Measurements from ENCODE around the gene KIRREL3. TPM values are rescaled to one million over a fixed set of nuclear protein-coding genes. Genes with fewer than 3 reads are reported as not detected.
"Not testable (repeated sequence)": the region's sequence is repeated elsewhere in the genome, so short reads cannot be mapped to it uniquely, and the experiment has no call there.

KIRREL3 gene
- total RNA-seq, 3 donors from 2014 or later = not detected

DNA sequence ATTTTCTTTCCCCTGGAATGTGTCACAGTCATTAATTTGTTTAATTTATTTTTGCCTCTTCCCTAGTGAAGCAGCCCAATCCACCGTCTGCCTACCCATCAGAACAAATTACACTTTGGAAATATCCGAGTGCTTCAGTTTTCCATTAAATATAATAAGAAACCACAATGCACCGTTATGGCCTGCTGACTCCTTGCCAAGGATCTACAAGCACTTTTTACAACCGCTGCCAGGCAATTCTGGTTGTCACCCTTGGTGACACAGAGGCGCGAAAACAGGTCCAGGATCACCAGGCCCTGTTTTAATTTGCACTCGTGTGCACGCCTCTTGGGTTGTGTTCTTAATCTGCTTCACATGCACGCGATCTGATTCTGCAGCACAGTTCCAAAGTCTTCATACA lies 43.9 kb downstream of the KIRREL3 start:
- no peaks in the 10 kb centered on the region for H3K36me3 Mint-ChIP-seq (ENCODE audit: insufficient read depth)
- H3K4me3 Mint-ChIP-seq = no peak overlapping the region
- DNase-seq (no peak), ATAC-seq (no peak)
- no peaks in the 10 kb centered on the region for H3K4me1 Mint-ChIP-seq (ENCODE audit: low read depth)
- H3K9me3 Mint-ChIP-seq = no peaks in the 10 kb centered on the region
- peaks cover 5% of the 10 kb centered on the region for H3K27me3 Mint-ChIP-seq (ENCODE audit: low read depth)

DNA sequence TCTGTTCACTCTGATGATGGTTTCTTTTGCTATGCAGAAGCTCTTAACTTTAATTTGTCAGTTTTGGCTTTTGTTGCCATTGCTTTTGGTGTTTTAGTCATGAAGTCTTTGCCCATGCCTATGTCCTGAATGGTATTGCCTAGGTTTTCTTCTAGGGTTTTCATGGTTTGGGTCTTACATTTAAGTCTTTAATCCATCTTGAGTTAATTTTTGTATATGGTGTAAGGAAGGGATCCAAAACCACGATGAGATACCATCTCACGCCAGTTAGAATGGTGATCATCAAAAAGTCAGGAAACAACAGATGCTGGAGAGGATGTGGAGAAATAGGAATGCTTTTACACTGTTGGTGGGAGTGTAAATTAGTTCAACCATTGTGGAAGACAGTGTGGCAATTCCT lies 48.0 kb downstream of the KIRREL3 start:
- not testable (repeated sequence) for DNase-seq; ATAC-seq; H3K36me3 Mint-ChIP-seq (ENCODE audit: insufficient read depth); H3K9me3 Mint-ChIP-seq; H3K27me3 Mint-ChIP-seq (ENCODE audit: low read depth); H3K4me1 Mint-ChIP-seq (ENCODE audit: low read depth); H3K4me3 Mint-ChIP-seq

- no peaks in the 10 kb centered on the region for H3K4me1 Mint-ChIP-seq (ENCODE audit: low read depth)
- H3K9me3 Mint-ChIP-seq = no peaks in the 10 kb centered on the region
- H3K4me3 Mint-ChIP-seq = no peak overlapping the region
- no peaks in the 10 kb centered on the region for H3K36me3 Mint-ChIP-seq (ENCODE audit: insufficient read depth)
- DNase-seq (no peak), ATAC-seq (no peak)
- H3K27me3 Mint-ChIP-seq (ENCODE audit: low read depth) = peaks cover 3% of the 10 kb centered on the region
These were observed 49.1 kb downstream of the KIRREL3 start for GRCh38 chr11:126951465-126951864.

DNA sequence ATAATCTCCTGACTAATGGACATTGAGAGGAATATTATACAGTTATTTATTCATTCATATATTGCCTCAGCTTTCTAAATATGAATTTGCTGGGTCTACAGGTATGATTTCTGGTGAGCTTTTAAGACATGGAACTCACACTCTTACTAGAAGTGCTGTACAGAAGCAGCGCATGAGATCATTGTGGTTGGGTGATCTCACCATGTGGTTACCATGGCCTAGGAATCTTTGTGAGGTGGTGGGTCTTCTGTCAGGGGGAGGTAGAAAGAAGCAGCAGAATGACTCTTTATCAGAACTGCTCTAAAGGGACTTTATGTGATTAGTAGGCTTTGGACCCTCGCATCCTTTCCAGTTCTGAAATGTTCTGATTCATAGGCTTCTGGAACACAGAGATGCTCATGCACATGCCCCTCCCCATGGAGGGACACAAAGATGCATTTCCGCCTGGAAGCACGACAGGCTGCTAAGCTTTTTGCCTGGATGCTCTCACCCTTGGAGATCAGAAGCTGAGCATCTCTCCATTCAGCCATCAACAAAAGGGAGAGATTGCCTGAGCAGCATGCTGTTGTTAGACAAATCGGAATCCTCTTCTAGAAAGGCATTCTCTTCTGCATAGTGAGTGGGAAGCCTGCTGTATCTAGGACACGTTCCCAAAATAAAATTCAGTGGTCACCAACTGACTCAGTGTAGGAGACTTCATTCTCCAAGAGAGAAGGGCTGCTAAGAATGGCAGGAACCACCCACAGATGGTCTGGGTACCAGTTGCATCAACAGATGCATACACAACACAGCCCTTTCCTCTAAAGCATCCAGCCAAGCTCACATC lies 51.3 kb downstream of the KIRREL3 start:
- no peak for DNase-seq
- H3K36me3 Mint-ChIP-seq (ENCODE audit: insufficient read depth) = no peaks in the 10 kb centered on the region
- no peak overlapping the region for H3K4me3 Mint-ChIP-seq
- H3K9me3 Mint-ChIP-seq = no peaks in the 10 kb centered on the region
- H3K27me3 Mint-ChIP-seq (ENCODE audit: low read depth) = peaks cover 3% of the 10 kb centered on the region
- H3K4me1 Mint-ChIP-seq (ENCODE audit: low read depth) = no peaks in the 10 kb centered on the region
- no peak for ATAC-seq

DNA sequence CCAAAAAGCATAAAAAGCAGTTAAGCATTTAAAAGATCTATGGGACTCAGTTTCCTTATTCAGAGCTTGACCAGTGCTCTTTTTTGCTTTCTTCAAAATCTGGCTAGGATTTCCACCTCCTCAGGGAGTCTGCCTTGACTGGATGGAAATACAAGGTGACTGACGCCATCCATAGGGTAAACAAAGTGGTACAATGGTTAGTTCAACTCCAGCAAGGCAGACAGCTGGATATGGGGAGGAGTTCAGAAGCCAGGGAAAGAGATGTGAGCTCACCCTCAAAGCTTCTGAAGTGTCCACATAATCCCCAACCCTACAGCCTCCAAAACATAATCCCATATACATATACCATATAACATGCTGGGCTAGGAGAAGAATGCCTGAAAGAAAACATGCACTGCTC lies 52.0 kb downstream of the KIRREL3 start:
- ATAC-seq = no peak

GRCh38 chr11:126945319-126945718 lies 55.3 kb downstream of the KIRREL3 start:
- Mint-ChIP-seq H3K9me3 (no peaks in the 10 kb centered on the region), H3K27me3 (ENCODE audit: low read depth) (no peaks in the 10 kb centered on the region), H3K36me3 (ENCODE audit: insufficient read depth) (no peaks in the 10 kb centered on the region), H3K4me1 (ENCODE audit: low read depth) (no peaks in the 10 kb centered on the region), H3K4me3 (no peak overlapping the region)
- DNase-seq (no peak), ATAC-seq (no peak)

More for the DNA sequence above, 52.0 kb downstream of the KIRREL3 start:
- H3K36me3 Mint-ChIP-seq (ENCODE audit: insufficient read depth) = no peaks in the 10 kb centered on the region
- DNase-seq = no peak
- H3K4me1 Mint-ChIP-seq (ENCODE audit: low read depth) = no peaks in the 10 kb centered on the region
- no peak overlapping the region for H3K4me3 Mint-ChIP-seq
- peaks cover 1% of the 10 kb centered on the region for H3K27me3 Mint-ChIP-seq (ENCODE audit: low read depth)
- H3K9me3 Mint-ChIP-seq = no peaks in the 10 kb centered on the region

- no peak for ATAC-seq
- no peak overlapping the region for H3K4me3 Mint-ChIP-seq
- no peaks in the 10 kb centered on the region for H3K36me3 Mint-ChIP-seq (ENCODE audit: insufficient read depth)
- DNase-seq = no peak
- no peaks in the 10 kb centered on the region for H3K4me1 Mint-ChIP-seq (ENCODE audit: low read depth)
- H3K27me3 Mint-ChIP-seq (ENCODE audit: low read depth) = no peaks in the 10 kb centered on the region
- H3K9me3 Mint-ChIP-seq = no peaks in the 10 kb centered on the region
These were observed 57.3 kb downstream of the KIRREL3 start for GRCh38 chr11:126943316-126943715.

DNA sequence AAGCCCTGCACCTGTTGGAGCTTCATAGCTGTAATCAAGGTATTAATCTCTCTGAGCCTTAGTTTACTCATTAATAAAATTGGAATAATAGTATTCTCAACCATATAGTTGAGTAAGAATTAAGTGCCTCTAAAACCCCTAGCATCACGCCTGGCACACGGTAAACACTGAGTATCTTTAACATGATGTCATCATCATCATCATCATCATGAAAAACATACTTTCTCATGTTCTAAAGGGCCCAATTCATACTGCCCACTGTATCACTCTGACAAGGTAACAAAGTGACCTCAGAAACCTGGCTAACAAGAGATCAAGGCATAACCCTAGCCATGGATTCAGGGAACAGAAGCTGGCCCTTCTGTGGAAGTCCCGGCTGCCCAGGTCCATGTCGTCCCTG lies 58.4 kb downstream of the KIRREL3 start:
- no peak for DNase-seq
- no peaks in the 10 kb centered on the region for H3K4me1 Mint-ChIP-seq (ENCODE audit: low read depth)
- no peaks in the 10 kb centered on the region for H3K27me3 Mint-ChIP-seq (ENCODE audit: low read depth)
- H3K9me3 Mint-ChIP-seq = no peaks in the 10 kb centered on the region
- H3K36me3 Mint-ChIP-seq (ENCODE audit: insufficient read depth) = no peaks in the 10 kb centered on the region
- ATAC-seq = no peak
- no peak overlapping the region for H3K4me3 Mint-ChIP-seq

GRCh38 chr11:126939552-126939951 lies 61.0 kb downstream of the KIRREL3 start:
- H3K9me3 Mint-ChIP-seq = no peaks in the 10 kb centered on the region
- H3K4me3 Mint-ChIP-seq = no peak overlapping the region
- H3K4me1 Mint-ChIP-seq (ENCODE audit: low read depth) = no peaks in the 10 kb centered on the region
- DNase-seq (no peak), ATAC-seq (no peak)
- no peaks in the 10 kb centered on the region for H3K27me3 Mint-ChIP-seq (ENCODE audit: low read depth)
- no peaks in the 10 kb centered on the region for H3K36me3 Mint-ChIP-seq (ENCODE audit: insufficient read depth)

- no peak overlapping the region for H3K4me3 Mint-ChIP-seq
- ATAC-seq (no peak), DNase-seq (no peak)
- no peaks in the 10 kb centered on the region for H3K9me3 Mint-ChIP-seq
- H3K4me1 Mint-ChIP-seq (ENCODE audit: low read depth) = no peaks in the 10 kb centered on the region
- H3K27me3 Mint-ChIP-seq (ENCODE audit: low read depth) = no peaks in the 10 kb centered on the region
- no peaks in the 10 kb centered on the region for H3K36me3 Mint-ChIP-seq (ENCODE audit: insufficient read depth)
These were observed 61.9 kb downstream of the KIRREL3 start for GRCh38 chr11:126938718-126939117.

DNA sequence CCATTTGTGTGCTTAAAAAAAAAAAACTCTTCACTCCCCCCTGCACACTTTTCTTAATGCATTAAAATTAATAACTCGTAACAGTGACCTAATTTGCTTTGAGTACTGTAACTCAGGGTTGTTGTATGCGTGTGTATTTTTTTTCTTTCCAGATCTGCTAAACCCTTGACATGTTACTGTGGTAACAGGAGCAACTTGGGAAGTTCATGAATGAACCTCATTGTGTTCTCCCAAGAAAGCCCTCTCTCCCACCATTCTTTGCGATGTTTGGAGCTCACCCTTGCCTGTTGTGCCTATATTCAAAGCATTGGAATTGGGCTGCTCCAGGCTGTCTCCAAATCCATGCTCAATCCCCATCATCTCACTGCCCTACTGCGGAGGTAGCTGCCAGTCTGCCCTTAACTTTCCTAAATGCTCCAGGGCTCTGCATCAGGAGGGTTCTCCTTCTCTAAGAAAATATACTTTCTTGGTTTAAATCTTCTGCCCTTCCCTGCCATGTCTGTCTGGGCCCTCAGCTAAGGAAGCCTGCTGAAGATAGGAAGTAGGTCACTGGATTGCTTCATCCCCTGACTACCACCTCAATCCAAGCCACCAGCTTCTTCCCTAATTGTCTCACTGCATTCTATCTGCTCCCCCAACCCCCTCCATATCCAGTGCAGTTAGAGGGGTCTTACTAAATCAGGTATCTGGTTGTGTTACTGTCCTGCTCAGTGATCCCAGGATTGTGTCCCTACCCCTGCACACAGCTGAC lies 70.3 kb downstream of the KIRREL3 start:
- no peaks in the 10 kb centered on the region for H3K4me1 Mint-ChIP-seq (ENCODE audit: low read depth)
- DNase-seq (no peak), ATAC-seq (no peak)
- no peak overlapping the region for H3K4me3 Mint-ChIP-seq
- H3K36me3 Mint-ChIP-seq (ENCODE audit: insufficient read depth) = no peaks in the 10 kb centered on the region
- peaks cover 17% of the 10 kb centered on the region for H3K27me3 Mint-ChIP-seq (ENCODE audit: low read depth)
- H3K9me3 Mint-ChIP-seq = no peaks in the 10 kb centered on the region

DNA sequence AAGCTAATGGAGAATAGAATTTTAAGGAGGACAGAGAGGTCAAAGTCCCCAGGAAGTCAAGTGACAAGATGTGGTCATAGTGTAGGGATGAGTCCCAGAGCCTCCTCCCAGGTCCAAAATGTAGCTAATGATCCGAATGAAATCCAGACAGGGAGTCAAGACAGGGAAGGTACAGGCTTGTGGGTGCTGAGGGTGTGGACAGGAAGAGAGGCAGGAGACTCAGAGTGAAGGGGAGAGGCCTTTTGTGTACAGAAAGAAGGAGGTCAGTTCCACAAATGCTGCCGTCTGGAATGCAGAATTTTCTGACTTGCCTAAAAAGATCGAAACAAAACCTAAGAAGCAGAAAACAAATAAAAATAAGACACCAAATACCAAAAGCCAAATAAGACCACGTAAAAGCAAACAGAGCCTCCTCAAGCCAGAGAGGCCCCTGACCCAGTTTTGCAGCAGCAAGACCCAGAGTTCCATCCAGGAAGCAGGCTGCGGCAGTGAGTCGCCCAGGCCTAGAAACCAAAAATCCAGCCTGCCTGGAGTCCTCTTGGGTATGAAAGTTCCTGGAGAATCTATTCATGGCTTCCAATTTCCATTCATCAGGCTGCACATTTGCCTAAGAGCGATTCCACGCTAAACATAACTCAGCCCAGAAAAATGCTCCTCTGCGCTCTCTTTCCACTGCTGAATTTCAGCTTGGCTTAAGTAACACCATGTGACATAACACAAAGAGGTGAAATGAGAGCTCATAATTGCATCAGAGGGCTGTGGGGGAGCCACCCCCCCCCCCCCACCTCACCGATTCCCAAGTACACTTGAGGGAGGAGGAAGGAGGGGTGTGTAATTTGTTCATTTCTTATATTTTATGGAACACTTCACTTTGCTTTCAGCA lies 71.2 kb downstream of the KIRREL3 start:
- ATAC-seq (no peak), DNase-seq (no peak)
- Mint-ChIP-seq H3K36me3 (ENCODE audit: insufficient read depth) (no peaks in the 10 kb centered on the region), H3K27me3 (ENCODE audit: low read depth) (peaks cover 19% of the 10 kb centered on the region), H3K4me3 (no peak overlapping the region), H3K4me1 (ENCODE audit: low read depth) (no peaks in the 10 kb centered on the region), H3K9me3 (no peaks in the 10 kb centered on the region)

DNA sequence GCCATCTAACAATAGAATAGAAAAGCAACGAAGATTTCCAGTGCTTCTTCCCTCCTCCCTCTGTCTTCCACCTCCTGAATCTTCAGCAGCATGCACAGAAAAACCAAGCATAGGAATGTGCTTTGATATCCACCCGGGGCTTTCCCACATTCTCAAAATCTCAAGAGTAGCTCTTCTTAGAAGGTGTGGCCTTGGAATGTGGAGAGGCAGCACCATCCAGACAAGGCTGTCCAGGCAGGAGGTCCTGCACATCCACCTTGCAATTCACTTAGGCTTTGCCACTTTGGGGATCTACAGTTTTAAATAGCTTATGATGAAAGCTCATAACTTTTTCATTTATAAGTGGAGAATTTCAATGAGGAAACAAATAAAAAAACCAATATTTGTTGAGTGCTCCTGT lies 72.9 kb downstream of the KIRREL3 start:
- Mint-ChIP-seq H3K9me3 (no peaks in the 10 kb centered on the region), H3K36me3 (ENCODE audit: insufficient read depth) (no peaks in the 10 kb centered on the region), H3K4me3 (no peak overlapping the region), H3K27me3 (ENCODE audit: low read depth) (peaks cover 23% of the 10 kb centered on the region), H3K4me1 (ENCODE audit: low read depth) (no peaks in the 10 kb centered on the region)
- ATAC-seq (no peak), DNase-seq (no peak)

- no peaks in the 10 kb centered on the region for H3K36me3 Mint-ChIP-seq (ENCODE audit: insufficient read depth)
- DNase-seq = no peak
- H3K4me3 Mint-ChIP-seq = no peak overlapping the region
- H3K9me3 Mint-ChIP-seq = no peaks in the 10 kb centered on the region
- no peak for ATAC-seq
- H3K27me3 Mint-ChIP-seq (ENCODE audit: low read depth) = peaks cover 23% of the 10 kb centered on the region
- H3K4me1 Mint-ChIP-seq (ENCODE audit: low read depth) = no peaks in the 10 kb centered on the region
These were observed 74.2 kb downstream of the KIRREL3 start for GRCh38 chr11:126926376-126926791.

Data from activated T-cell treated with anti-CD3 and anti-CD28 coated beads, Interleukin-2, amount 50 U/mL, for 4 hours (primary cell).